GM19238 (cell line): ENCODE data around the gene ALK.

Source experiments
- DNase-seq: peaks from one replicate; pipeline ENCODE4 v3.0.0; 2011; ENCODE audit warnings: low spot score; ENCODE audit not compliant: insufficient read length

ALK gene

GRCh38 chr2:29335396-29335795, 586.0 kb downstream of the ALK start:
- no peak for DNase-seq

GRCh38 chr2:29334706-29335105, 586.7 kb downstream of the ALK start:
- no peak for DNase-seq

- DNase-seq, result no peak
Observed at GRCh38 chr2:29332540-29332939, 588.8 kb downstream of the ALK start.

DNA sequence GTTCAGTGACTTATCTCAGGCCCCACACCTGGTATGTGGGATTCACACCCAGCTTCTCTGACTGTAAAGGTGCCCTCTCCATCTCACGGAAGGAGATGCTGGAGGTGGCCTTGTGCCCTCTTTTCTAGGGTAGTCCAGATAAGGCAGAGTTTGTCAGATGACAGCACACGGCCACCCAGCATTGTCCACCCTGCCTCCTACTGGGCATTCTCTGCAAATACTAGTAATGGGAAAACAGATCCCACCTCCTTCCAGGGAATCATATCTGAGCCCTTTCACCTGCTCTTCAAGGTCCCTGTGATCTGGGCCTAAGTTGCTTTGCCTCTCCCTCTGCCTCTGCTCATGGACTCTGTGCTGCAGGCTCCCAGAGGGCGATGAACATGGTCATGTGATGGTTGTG, 591.5 kb downstream of the ALK start:
- no peak for DNase-seq

- no peak for DNase-seq
Observed at GRCh38 chr2:29326926-29327325, 594.5 kb downstream of the ALK start.

DNA sequence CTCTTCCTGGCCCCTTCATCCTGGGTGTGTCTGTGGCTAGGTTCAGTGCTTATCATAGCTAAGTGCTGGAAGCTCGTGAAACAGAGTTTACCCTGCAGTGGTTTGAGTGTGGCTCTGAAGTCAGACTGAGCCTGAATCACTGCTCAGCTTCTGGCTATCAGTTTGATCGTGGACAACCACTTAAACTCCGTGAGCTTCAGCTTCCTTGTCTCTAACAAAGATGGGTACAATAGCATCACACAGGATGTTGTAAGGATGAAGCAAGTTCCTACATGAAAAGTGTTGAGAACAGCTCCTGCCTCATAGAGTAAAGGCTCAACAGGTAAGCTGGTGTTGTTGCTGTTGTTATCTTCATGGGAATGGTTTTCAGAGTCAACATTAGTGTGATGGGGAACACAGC, 595.8 kb downstream of the ALK start:
- DNase-seq, result no peak

DNA sequence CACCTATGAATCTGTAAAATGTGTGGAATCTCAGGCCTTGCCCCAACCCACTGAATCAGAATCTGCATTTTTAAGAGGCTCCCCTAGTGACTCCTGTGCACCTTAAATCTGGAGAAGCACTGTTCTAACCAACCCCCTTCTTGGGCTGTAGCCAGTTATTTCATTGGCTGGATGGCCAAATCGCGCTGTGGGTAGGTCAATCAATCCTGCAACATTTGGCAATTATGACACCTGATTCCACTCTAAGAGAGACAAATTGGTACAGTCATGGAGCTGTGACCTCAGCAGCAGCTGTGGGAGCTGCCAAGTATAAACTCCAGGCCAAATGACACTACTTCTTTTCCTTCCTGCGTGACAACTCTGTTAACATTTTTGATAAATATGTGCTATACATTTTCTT, 597.4 kb downstream of the ALK start:
- no peak for DNase-seq

DNA sequence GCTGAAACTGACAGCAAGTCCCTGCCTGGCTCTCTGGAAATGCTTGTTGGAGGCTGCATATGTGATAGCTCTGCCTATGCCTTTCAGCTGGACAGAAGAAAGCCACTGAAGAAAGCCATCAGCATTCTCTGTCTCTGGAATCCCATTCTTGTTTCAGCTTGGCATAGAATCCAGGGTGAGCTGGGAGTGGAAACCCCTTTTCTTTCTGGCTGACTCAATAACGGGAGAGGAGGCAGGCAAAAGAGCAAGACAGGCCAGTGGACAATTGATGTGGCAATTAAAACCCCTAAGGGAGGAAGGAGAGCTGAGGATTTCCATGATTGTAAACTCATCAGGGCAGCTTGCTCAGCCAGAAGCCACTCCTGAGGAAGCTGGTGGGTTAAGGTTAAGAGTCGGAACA, 598.1 kb downstream of the ALK start:
- no peak for DNase-seq

DNA sequence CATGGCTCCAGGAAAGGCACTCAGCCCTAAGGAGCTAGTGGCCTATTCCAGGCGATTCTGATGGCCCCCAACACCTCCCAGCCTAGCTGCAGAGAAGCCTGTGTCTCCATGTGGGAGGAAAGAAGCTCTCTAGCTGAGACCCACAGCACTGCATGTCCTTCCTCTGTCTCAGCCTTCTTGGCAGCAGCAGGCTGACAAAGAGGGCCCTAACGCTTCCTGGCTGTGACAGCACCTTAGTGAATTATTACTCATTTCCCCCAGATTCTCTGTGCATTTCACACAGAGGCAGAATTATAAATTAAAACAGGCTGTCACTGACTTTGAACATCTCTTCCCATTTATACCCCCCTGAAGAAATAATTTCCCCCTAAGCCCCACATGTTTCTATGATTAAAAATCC, 599.4 kb downstream of the ALK start:
- no peak for DNase-seq

GRCh38 chr2:29317801-29318485, 603.4 kb downstream of the ALK start:
- no peak for DNase-seq

GRCh38 chr2:29317077-29317517, 604.3 kb downstream of the ALK start:
- DNase-seq, result no peak

DNA sequence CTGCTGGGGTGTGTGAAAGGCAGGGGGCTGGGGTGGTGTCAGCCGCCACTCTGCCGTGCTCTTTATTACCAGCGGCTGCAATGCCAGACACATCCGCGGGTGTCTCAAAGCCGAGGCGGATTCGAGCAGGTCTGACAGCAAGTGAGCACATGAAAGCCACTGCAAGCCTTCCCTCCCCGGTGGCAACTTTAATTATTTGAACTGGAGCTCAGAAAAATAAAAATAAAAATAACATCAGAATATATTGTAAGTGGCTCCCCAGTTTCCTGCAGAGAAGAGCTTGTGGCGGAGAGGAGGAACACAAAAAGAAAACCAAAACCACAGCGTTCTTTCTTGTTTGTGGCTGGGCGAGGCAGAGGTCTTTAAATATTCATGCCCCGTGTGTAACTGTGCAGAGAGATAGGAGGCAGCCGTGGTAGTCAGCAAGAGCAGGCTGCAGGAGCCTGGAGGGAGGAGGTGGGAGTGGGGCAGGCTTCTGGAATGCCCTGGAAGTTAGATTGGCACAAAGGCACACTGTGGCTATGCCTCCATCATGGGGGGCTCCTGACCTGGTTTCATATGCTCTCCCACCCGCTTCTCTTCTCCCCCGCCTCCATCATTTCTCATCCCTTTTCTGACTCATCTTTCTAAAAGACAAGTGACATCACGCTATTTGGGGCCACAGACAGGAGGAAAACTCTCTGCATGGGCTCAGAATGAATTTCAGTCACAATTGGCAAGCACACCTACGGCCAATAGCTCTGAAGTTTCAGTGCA, 606.4 kb downstream of the ALK start:
- DNase-seq, result peak; percentile 47

DNA sequence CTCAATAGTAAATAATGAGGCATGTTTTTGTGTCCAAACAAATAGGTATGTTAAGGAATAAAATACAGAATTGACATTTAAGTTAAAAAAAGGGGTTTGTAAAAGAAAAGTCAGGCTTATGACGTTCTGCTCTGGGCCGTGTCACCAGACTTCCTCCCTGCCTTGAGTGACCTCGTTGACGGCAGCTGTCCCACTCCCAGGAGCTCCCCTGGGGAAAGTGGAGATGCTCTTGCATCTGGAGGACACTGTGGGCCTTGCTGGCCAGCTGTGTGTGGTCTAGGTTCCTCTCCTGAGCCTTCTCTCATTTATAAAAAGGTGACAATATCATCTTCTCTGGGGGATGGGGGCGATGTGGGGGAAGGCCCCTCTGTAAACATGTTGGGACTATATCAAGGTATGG, 609.9 kb downstream of the ALK start:
- no peak for DNase-seq

DNA sequence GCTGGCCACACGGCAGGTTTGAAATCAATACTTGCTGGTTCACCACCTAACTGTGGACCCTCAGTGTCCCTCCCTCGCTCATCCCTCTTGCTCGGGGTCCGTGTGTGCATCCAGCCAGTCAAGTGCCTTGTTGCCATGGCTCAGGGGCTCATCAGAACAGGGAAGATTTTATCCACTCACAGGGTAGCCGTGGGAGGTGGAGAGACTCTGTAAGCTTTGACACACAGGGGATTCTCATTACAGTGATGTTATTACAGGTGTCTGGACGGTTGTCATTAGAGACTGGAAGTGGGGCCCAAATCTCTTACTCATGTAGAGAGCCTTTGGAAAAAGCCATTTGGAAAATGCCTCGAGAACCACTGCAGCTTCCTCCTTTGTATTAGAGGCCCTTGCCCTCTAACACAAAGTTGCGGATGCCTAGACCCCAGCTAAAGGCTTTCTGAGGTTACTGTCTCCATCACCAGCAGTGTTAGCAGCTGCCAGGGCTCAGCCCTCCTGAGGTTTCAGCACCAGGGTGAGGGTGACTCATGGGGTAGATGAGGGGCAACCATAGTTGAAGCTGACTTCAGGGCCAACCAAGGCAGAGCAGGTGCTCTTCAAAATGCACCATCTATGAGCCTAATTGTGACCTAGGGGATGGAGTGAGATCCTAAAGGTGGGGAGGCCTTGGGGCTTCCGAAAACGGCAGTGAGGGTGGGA, 610.6 kb downstream of the ALK start:
- DNase-seq, result no peak

DNA sequence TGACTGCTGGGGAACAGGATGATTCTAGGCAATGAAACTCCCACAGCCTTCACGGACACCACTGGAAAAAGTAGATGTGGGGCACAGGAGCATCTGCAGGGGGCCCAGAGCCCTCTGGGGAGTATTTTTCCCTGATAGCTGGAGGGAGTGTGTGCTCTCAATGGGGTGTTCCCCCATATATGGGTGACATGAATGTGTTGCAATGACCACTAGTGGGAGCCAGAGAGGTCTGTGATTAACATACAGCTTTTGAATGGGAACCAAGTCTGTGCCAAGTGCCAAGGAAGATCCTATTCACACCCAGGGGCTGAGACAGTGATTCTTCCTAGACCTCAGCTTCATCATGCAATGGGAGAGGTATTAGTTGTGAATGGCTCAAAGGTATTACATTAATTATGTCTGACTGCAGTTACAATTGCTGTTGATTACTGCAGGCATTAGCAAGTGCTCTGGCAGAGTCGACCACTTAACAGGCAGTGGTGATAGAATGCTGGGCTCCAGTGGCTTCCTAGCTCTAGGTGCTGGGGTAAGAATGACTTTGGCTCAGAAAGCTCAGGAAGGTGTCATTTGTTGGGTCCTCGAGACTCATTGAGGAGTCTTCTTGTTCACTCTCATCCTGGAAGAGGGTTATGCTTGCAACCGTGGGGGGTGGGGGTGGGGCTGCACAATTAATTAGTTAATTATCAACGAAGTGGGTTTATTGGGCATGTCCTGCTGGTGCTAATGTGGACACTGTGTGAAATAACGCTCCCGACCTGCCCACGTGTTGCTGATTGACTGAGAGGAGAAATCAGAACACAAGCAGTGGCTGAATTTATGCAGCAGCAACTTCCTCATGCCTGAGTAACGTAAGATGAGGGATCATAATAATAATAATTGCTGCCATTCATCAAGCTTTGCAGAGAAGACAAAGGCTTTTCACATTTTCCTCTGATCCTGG, 612.0 kb downstream of the ALK start:
- DNase-seq, result peak; percentile 56

- DNase-seq, result no peak
Observed at GRCh38 chr2:29308366-29308765, 613.0 kb downstream of the ALK start.

DNA sequence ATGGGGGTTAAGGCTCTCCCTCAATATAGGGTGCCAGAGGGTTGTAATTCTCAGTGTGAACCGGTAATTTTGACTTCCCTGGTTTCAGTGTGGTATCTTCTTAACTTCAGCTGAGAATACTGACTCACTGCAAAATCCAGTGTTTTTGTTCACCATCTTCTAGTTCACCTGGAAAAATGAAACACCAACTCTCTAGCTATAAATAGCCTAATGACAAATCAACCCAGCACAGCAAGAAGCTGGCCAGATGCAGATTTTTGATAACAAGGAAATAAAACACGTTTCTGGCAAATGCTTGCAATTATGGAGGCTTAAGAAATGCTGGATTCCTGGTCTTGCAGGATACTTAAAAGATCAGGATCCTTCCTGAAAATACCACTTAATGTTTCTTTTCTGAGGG, 613.9 kb downstream of the ALK start:
- DNase-seq, result no peak

GRCh38 chr2:29305762-29306161, 615.6 kb downstream of the ALK start:
- DNase-seq, result no peak

DNA sequence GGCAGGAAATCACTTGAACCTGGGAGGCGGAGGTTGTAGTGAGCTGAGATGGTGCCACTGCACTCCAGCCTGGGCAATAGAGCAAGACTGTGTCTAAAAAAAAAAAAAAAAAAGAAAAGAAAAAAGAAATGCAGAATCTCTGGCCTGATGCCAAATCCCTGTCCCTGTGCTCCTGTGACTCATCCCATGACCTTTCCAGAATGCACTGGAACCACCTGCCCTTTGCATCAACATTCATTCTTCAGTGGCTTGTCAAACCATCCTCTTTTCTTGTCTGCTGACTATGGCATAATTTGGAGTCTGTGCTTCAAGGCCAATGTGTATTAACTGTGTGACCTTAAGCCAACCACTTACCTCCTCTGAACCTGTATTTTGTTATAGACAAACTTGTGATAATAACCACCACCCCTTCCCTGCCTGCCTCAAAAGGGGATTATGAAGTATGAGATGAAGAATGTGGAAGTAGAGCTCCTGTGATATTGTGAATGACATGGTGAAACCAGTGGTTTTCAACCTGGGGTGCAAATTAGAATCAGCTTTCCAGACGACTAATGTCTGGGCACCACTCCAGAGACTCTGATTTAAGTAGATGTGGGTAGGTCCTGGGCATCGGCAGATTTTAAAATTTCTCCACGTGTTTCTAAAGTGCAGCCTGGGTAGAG, 616.9 kb downstream of the ALK start:
- no peak for DNase-seq

DNA sequence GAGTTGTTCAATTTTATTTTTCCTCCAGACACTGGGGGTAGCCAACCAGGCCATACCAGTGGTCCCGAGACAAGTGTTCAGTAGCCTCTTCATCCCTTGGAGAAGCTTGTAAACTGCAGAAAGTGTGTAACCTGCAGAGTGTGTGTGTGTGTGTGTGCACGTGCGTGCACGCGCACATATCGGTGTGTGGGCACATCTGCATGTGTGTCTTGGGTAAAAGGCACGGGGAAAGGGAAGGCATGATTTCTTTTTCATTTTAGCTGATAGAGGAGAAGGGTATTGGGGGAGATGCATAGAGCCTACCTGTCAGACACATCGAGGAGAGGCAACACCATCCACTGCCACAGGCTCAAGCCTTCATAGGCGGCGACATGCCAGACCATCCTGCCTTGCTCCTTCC, 624.8 kb downstream of the ALK start:
- DNase-seq, result no peak

DNA sequence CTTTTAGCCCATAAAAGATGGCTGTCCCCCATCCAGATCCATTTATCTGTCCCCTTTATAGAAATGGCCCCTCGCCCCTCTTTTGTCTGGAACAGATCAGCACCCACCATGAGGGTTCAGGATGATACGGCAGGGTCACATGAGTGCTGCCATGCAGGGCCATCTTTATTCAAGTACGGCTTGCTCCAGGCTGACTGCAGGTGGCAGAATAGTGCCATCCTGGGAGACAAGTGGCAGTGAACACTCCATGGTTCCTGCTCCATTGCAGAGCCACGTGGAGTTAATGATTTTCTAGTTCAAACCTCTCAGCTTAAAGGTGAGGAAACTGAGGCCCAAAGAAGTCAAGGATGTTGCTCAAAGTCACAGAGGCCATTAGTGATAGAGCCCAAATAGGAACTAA, 625.5 kb downstream of the ALK start:
- no peak for DNase-seq
